CD4-positive, alpha-beta T cell treated with Interleukin-4 for 1 hour (primary cell): ENCODE results near the gene SEC24D.
A peak's percentile ranks its signal among the peaks of the same experiment; 100 is the strongest.
"Not testable (repeated sequence)": the region's sequence is repeated elsewhere in the genome, so short reads cannot be mapped to it uniquely, and the experiment has no call there.

Source experiments
- DNase-seq, 2 donors: peaks; one replicate each; pipeline ENCODE4 v3.0.0-alpha.2; 2020 to 2022

SEC24D gene

GRCh38 chr4:118835571-118836300 lies at the start of gene SEC24D:
Gene SEC24D, minus strand, starts transcription at chr4:118836126. Its CDS starts 2,430 bp downstream, at chr4:118833696.
- peak; percentile 81 to 86 for DNase-seq

GRCh38 chr4:118884716-118885115 lies 48.8 kb upstream of the SEC24D start:
- no peak for DNase-seq

- no peak for DNase-seq
These were observed 47.9 kb upstream of the SEC24D start for GRCh38 chr4:118883861-118884260.

- no peak for DNase-seq
These were observed 45.7 kb upstream of the SEC24D start for GRCh38 chr4:118881512-118882146.

- DNase-seq: no peak
These were observed 43.5 kb upstream of the SEC24D start for GRCh38 chr4:118879409-118879808.

GRCh38 chr4:118878507-118878906 lies 42.6 kb upstream of the SEC24D start:
- DNase-seq: not testable (repeated sequence)

- no peak for DNase-seq
These were observed 41.9 kb upstream of the SEC24D start for GRCh38 chr4:118877797-118878196.

- DNase-seq: no peak
These were observed 36.3 kb upstream of the SEC24D start for GRCh38 chr4:118872181-118872580.

GRCh38 chr4:118869808-118870342 lies 33.9 kb upstream of the SEC24D start:
- DNase-seq: no peak

GRCh38 chr4:118867311-118868067 lies 31.6 kb upstream of the SEC24D start:
- no peak for DNase-seq

- no peak for DNase-seq
These were observed 30.5 kb upstream of the SEC24D start for GRCh38 chr4:118866442-118866841.

- DNase-seq: peak in 1 of 2 donors; percentile 37
These were observed 29.3 kb upstream of the SEC24D start for GRCh38 chr4:118865091-118865708.

- no peak for DNase-seq
These were observed 22.9 kb upstream of the SEC24D start for GRCh38 chr4:118858779-118859178.

GRCh38 chr4:118857760-118858159 lies 21.8 kb upstream of the SEC24D start:
- no peak for DNase-seq

- peak; percentile 22 to 69 for DNase-seq
These were observed 14.7 kb upstream of the SEC24D start for GRCh38 chr4:118850488-118851173.

- no peak for DNase-seq
These were observed 14.1 kb upstream of the SEC24D start for GRCh38 chr4:118849867-118850487.

GRCh38 chr4:118848901-118849300 lies 13.0 kb upstream of the SEC24D start:
- no peak for DNase-seq

GRCh38 chr4:118848242-118848641 lies 12.3 kb upstream of the SEC24D start:
- DNase-seq: no peak

GRCh38 chr4:118846979-118847378 lies 11.1 kb upstream of the SEC24D start:
- no peak for DNase-seq

- no peak for DNase-seq
These were observed 9.7 kb upstream of the SEC24D start for GRCh38 chr4:118845552-118846050.

- DNase-seq: no peak
These were observed 7.3 kb upstream of the SEC24D start for GRCh38 chr4:118843237-118843636.

- no peak for DNase-seq
These were observed 6.1 kb upstream of the SEC24D start for GRCh38 chr4:118842055-118842454.
